Vagina (tissue), 2 donors: ENCODE results near the gene LCOR. TPM values are rescaled to one million over a fixed set of nuclear protein-coding genes. Genes with fewer than 3 reads are reported as not detected.

Experiments
- DNase-seq, 2 donors: peaks; one replicate each; pipeline ENCODE4 v3.0.0-alpha.2; 2017; ENCODE audit errors: extremely low spot score in 2 of 2
- H3K27ac ChIP-seq: fragments of 200-600 bp; sonication (generic); one replicate; pipeline ENCODE4 v1.5.1; 2019
- H3K27me3 ChIP-seq: fragments of 200-600 bp; sonication (generic); one replicate; pipeline ENCODE4 v1.5.1; 2019
- H3K36me3 ChIP-seq, 2 donors: fragments of 200-600 bp; sonication (generic); one replicate each; pipeline ENCODE4 v1.5.1; 2017 to 2019
- H3K4me1 ChIP-seq: fragments of 200-600 bp; sonication (generic); one replicate; pipeline ENCODE4 v1.5.1; 2019
- H3K4me3 ChIP-seq, 2 donors: fragments of 200-600 bp; sonication (generic); 1 replicate in 1 of 2; 2 replicates in 1 of 2; pipeline ENCODE4 v1.5.1; 2016 to 2019
- H3K9me3 ChIP-seq: fragments of 200-600 bp; sonication (generic); one replicate; pipeline ENCODE4 v1.5.1; 2019
- CTCF ChIP-seq, 3 experiments: fragments of 450-650 bp in 2 of 3; fragments of 200-600 bp in 1 of 3; sonication (generic) in 1 of 3; IDR thresholded peaks; one replicate each; pipeline ENCODE4 v1.5.1; 2017 to 2019; ENCODE audit warnings: antibody characterized with exemption in 3 of 3, mild to moderate bottlenecking in 2 of 3, moderate library complexity in 2 of 3
- POLR2A ChIP-seq, 2 donors: fragments of 450-650 bp; IDR thresholded peaks; one replicate each; pipeline ENCODE4 v1.6.1; 2017; ENCODE audit warnings: antibody characterized with exemption in 2 of 2, mild to moderate bottlenecking in 2 of 2, moderate library complexity in 2 of 2
- POLR2AphosphoS5 ChIP-seq, 2 donors: sonication (generic); formaldehyde crosslinking; IDR thresholded peaks; one replicate each; pipeline ENCODE4 v1.9.0; 2017; ENCODE audit warnings: antibody characterized with exemption in 2 of 2, mild to moderate bottlenecking in 2 of 2, low read depth in 1 of 2; ENCODE audit not compliant: insufficient read depth in 1 of 2
- intact Hi-C: fragments of 100-400 bp; cut with DNase I; formaldehyde crosslinking; loops from one replicate; pipeline ENCODE4 v1.15.1; 2023
- total RNA-seq: library from RNA; depleted of rRNA; stranded (reverse); fragments of >200 nt; gene quantifications from one replicate; pipeline ENCODE4 v1.2.3, GENCODE V29; 2016

The LCOR gene
- total RNA-seq, 1 donor from 2014 or later = 85.2 TPM

GRCh38 chr10:96972264-96972663, 140.2 kb downstream of the LCOR start:
- H3K27me3 ChIP-seq = no peaks in the 10 kb centered on the region
- no peaks in the 10 kb centered on the region for H3K9me3 ChIP-seq
- H3K36me3 ChIP-seq = no peaks in the 10 kb centered on the region
- H3K4me1 ChIP-seq = peaks cover 5% of the 10 kb centered on the region
- H3K27ac ChIP-seq = no peak overlapping the region
- no peak for TF ChIP-seq POLR2A (IDR thresholded peaks at IDR 0.05)
- TF ChIP-seq CTCF (IDR thresholded peaks at IDR 0.05) = no peak
- TF ChIP-seq POLR2AphosphoS5 (IDR thresholded peaks at IDR 0.05; ENCODE audit: insufficient read depth in 1 of 2, low read depth in 1 of 2) = no peak
- DNase-seq = no peak
- H3K4me3 ChIP-seq = no peak overlapping the region
- intact Hi-C loops = no loop called here

GRCh38 chr10:96973809-96974747, 142.0 kb downstream of the LCOR start:
- H3K4me3 ChIP-seq = no peak overlapping the region
- no peak for DNase-seq
- no peaks in the 10 kb centered on the region for H3K27me3 ChIP-seq
- H3K4me1 ChIP-seq = peaks cover 5% of the 10 kb centered on the region
- intact Hi-C loops = no loop called here
- H3K9me3 ChIP-seq = no peaks in the 10 kb centered on the region
- H3K27ac ChIP-seq = no peak overlapping the region
- TF ChIP-seq POLR2AphosphoS5 (IDR thresholded peaks at IDR 0.05; ENCODE audit: insufficient read depth in 1 of 2, low read depth in 1 of 2) (no peak), CTCF (IDR thresholded peaks at IDR 0.05) (no peak), POLR2A (IDR thresholded peaks at IDR 0.05) (no peak)
- H3K36me3 ChIP-seq = no peaks in the 10 kb centered on the region

DNA sequence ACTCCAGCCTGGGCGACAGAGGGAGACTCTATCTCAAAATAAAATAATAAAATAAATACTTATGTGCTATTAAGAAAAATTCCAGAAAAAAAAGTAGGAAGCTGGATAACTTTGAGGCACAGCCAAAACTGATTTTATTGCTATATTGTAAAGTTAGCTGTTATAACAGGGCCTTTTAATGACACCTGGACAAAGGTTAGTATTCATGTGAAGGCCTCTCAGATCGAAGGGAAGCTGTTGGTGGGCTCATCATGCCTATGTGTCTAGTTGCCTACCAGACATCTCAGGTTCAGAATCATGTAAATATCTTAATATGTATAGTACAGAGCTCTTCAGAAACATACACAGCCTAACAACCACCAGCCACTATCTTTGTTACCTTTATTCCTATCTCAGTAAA, 143.0 kb downstream of the LCOR start:
- TF ChIP-seq POLR2AphosphoS5 (IDR thresholded peaks at IDR 0.05; ENCODE audit: insufficient read depth in 1 of 2, low read depth in 1 of 2) = no peak
- no peak for TF ChIP-seq POLR2A (IDR thresholded peaks at IDR 0.05)
- no peak for TF ChIP-seq CTCF (IDR thresholded peaks at IDR 0.05)
- H3K4me1 ChIP-seq = peaks cover 5% of the 10 kb centered on the region
- intact Hi-C loops = no loop called here
- no peaks in the 10 kb centered on the region for H3K36me3 ChIP-seq
- H3K9me3 ChIP-seq = no peaks in the 10 kb centered on the region
- no peaks in the 10 kb centered on the region for H3K27me3 ChIP-seq
- no peak for DNase-seq
- H3K27ac ChIP-seq = no peak overlapping the region
- H3K4me3 ChIP-seq = no peak overlapping the region

- intact Hi-C loops = no loop called here
Measured at GRCh38 chr10:96978621-96979154, 146.6 kb downstream of the LCOR start.

More at GRCh38 chr10:96978621-96979154, 146.6 kb downstream of the LCOR start:
- TF ChIP-seq CTCF (IDR thresholded peaks at IDR 0.05) (no peak), POLR2A (IDR thresholded peaks at IDR 0.05) (no peak), POLR2AphosphoS5 (IDR thresholded peaks at IDR 0.05; ENCODE audit: insufficient read depth in 1 of 2, low read depth in 1 of 2) (no peak)
- no peak for DNase-seq
- peaks cover 0 to 15% of the 10 kb centered on the region in 2 donors for H3K36me3 ChIP-seq
- H3K9me3 ChIP-seq = no peaks in the 10 kb centered on the region
- no peak overlapping the region for H3K4me3 ChIP-seq
- peaks cover 5% of the 10 kb centered on the region for H3K4me1 ChIP-seq
- H3K27ac ChIP-seq = no peak overlapping the region
- H3K27me3 ChIP-seq = no peaks in the 10 kb centered on the region
